Midbrain (tissue), 1 donor: ENCODE data around the gene MYF6.
"Not testable (repeated sequence)": the region's sequence is repeated elsewhere in the genome, so short reads cannot be mapped to it uniquely, and the experiment has no call there.

Experiments
- DNase-seq: peaks from one replicate; lab custom pipeline; 2025; lab: John Stamatoyannopoulos, UW

Gene MYF6

GRCh38 chr12:80707126-80707829 lies at the start of gene MYF6:
Gene MYF6, plus strand, starts transcription at chr12:80707634. Its CDS starts 86 bp downstream, at chr12:80707720.
- DNase-seq = no peak

GRCh38 chr12:80659512-80660063 lies 47.8 kb upstream of the MYF6 start:
- no peak for DNase-seq

GRCh38 chr12:80662586-80662985 lies 44.8 kb upstream of the MYF6 start:
- DNase-seq = no peak

- no peak for DNase-seq
Measured at GRCh38 chr12:80670214-80670613, 37.2 kb upstream of the MYF6 start.

- DNase-seq = not testable (repeated sequence)
Measured at GRCh38 chr12:80676042-80676636, 31.3 kb upstream of the MYF6 start.

GRCh38 chr12:80676856-80677255 lies 30.6 kb upstream of the MYF6 start:
- no peak for DNase-seq

GRCh38 chr12:80677994-80678393 lies 29.4 kb upstream of the MYF6 start:
- no peak for DNase-seq

- DNase-seq = no peak
Measured at GRCh38 chr12:80679346-80680131, 27.9 kb upstream of the MYF6 start.

- no peak for DNase-seq
Measured at GRCh38 chr12:80681287-80681686, 26.1 kb upstream of the MYF6 start.

- no peak for DNase-seq
Measured at GRCh38 chr12:80681786-80682185, 25.6 kb upstream of the MYF6 start.

GRCh38 chr12:80684077-80684495 lies 23.3 kb upstream of the MYF6 start:
- no peak for DNase-seq

- no peak for DNase-seq
Measured at GRCh38 chr12:80690090-80690489, 17.3 kb upstream of the MYF6 start.

- DNase-seq = no peak
Measured at GRCh38 chr12:80690513-80690912, 16.9 kb upstream of the MYF6 start.

GRCh38 chr12:80692114-80692513 lies 15.3 kb upstream of the MYF6 start:
- no peak for DNase-seq

GRCh38 chr12:80697270-80697887 lies 10.1 kb upstream of the MYF6 start:
- DNase-seq = no peak

- DNase-seq = no peak
Measured at GRCh38 chr12:80698256-80698655, 9.2 kb upstream of the MYF6 start.

GRCh38 chr12:80698847-80699542 lies 8.4 kb upstream of the MYF6 start:
- DNase-seq = no peak

- DNase-seq = no peak
Measured at GRCh38 chr12:80700327-80700726, 7.1 kb upstream of the MYF6 start.

- DNase-seq = no peak
Measured at GRCh38 chr12:80701388-80701787, 6.0 kb upstream of the MYF6 start.

- no peak for DNase-seq
Measured at GRCh38 chr12:80702889-80703805, 4.3 kb upstream of the MYF6 start.

- DNase-seq = no peak
Measured at GRCh38 chr12:80704420-80704819, 3.0 kb upstream of the MYF6 start.
